ENCODE measurements around the gene RNASE12. TPM values are rescaled to one million over a fixed set of nuclear protein-coding genes. Genes with fewer than 3 reads are reported as not detected.

Gene RNASE12
- total RNA-seq, 6 experiments from 2014 or later, result not detected

DNA sequence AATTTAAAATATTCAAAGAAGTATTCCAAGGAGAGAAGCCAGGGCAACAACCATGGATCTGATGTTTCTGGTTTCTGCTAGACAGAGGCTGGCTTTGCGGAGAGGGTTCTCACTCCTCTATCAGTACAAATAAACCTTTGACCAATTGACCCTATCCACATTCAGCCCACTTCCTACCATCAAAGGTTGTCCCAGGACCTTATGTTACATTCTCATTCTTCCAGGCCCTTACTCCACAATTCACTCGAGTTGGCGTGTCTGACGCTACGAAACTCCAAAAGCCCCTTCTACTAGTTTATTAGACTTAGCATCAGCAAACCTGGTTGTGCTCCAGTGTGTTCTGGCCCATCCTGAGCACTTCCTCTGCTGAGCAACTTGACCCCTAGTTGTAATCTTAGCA lies 24.8 kb upstream of the RNASE12 start:
- Histone ChIP-seq H3K4me1 (peaks cover 0 to 11% (median 0%) of the 10 kb centered on the region in 4 donors), H3K36me3 (no peaks in the 10 kb centered on the region), H3K9me3 (no peaks in the 10 kb centered on the region), H3K4me3 (no peak overlapping the region), H3K27ac (no peak overlapping the region), H3K27me3 (no peaks in the 10 kb centered on the region)
- WGBS (ENCODE audit: insufficient coverage, low coverage, low lambda C conversion rate, missing lambda C conversion rate), result 74% methylated on average over 5 of the region's 5 CpGs
- TF ChIP-seq POLR2A (IDR thresholded peaks at IDR 0.05), result no peak
- TF ChIP-seq, protein P1, sequence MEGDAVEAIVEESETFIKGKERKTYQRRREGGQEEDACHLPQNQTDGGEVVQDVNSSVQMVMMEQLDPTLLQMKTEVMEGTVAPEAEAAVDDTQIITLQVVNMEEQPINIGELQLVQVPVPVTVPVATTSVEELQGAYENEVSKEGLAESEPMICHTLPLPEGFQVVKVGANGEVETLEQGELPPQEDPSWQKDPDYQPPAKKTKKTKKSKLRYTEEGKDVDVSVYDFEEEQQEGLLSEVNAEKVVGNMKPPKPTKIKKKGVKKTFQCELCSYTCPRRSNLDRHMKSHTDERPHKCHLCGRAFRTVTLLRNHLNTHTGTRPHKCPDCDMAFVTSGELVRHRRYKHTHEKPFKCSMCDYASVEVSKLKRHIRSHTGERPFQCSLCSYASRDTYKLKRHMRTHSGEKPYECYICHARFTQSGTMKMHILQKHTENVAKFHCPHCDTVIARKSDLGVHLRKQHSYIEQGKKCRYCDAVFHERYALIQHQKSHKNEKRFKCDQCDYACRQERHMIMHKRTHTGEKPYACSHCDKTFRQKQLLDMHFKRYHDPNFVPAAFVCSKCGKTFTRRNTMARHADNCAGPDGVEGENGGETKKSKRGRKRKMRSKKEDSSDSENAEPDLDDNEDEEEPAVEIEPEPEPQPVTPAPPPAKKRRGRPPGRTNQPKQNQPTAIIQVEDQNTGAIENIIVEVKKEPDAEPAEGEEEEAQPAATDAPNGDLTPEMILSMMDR (IDR thresholded peaks at IDR 0.05), result no peak
- intact Hi-C loops (cut with DNase I), result loop anchor here in 1 of 2 donors (10.0 kb wide), 1 partner anchor 69 kb away; the partner anchor contains the start of genes ANG and RNASE4
- DNase-seq (no peak), ATAC-seq (no peak)

DNA sequence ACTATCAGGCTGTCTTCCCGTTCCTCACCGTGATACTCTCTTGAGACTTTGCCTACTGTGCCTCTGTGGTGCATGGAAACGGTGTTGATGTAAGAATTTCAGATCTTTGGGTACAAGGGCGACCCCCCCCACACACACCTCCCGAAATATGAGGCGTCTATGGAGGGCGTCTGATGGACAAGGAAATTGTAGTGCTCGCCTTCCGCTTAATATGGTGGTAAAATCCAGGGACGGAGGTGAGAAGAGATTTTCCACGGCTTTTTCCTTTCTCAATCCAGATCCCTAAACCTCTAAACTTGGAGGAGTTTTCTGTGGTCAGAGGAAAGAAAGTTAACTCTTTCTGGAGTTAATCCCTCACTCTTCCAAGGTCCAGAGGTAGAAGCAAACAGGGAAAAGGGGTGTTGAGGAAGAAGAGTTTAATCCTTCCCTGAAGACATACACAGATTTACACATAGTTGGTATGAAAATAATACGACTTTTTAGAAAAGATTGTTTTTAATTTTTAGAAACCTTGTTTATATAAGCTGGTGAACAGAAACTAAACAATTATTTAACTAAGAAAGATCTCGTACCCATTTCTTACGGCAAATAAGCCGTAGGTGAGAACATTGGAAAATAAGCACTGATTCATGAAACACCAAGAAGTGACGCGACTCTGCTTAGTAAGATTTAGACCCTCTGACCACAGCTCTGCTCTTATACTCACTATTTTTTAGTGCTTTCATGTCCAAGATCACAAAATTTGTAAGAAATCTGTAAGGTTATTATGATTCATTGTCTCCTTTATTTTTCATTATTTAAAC lies 23.1 kb upstream of the RNASE12 start:
- 31% methylated on average over 17 of the region's 17 CpGs for WGBS (ENCODE audit: insufficient coverage, low coverage, low lambda C conversion rate, missing lambda C conversion rate)
- Histone ChIP-seq H3K27me3 (no peaks in the 10 kb centered on the region), H3K4me1 (peaks cover 0 to 11% (median 0%) of the 10 kb centered on the region in 4 donors), H3K36me3 (no peaks in the 10 kb centered on the region), H3K4me3 (peak overlapping the region; percentile 14 to 36 (median 29)), H3K27ac (peak overlapping the region in 1 of 3 donors; percentile 11), H3K9me3 (no peaks in the 10 kb centered on the region)
- intact Hi-C loops (cut with DNase I), result loop anchor here in 1 of 2 donors (10.0 kb wide), 1 partner anchor 71 kb away; the partner anchor contains the start of genes ANG and RNASE4
- TF ChIP-seq POLR2A (IDR thresholded peaks at IDR 0.05), result no peak
- TF ChIP-seq, protein P1 (IDR thresholded peaks at IDR 0.05), result no peak
- DNase-seq (no peak), ATAC-seq (no peak)

DNA sequence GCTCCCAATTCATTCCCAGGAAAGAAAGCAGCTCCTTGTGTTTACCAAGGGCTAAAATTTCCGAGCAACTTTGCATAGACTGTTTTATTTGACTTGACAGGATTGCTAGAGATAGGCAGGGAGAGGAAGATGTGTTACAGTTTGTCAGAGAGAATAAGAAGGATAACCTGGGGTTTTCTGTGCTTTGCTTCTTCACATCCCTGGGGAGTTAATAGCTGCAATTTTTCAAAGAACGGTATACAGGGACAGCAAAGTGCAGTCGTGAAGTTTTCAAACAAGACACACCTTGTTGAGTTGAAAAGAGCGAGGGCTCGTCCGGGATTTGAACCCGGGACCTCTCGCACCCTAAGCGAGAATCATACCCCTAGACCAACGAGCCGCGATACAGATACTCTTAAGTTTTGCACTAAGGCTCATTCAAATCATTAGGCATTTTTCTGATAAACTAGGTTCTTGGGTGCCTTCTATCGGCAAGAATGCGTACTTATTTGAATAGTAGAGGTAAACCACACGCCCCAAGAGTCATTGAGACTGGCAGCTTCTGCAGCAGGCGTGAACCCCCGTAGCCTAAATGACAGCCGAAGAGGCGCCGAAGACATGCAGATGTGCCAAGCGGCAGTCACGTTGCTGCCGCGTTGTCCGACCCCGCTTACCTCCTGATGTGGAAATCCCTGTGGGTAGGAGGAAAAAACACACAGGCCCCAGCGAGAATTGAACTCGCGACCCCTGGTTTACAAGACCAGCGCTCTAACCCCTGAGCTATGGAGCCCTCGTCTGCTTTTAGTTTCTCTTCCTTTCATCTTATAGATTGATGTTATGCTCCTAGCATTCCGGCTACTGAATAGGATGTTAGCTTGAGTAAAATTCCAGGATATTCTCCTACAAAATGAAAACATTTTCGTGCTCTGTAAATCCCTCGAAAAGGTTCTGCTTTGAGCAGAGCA lies 22.2 kb upstream of the RNASE12 start:
- Histone ChIP-seq H3K27me3 (no peaks in the 10 kb centered on the region), H3K4me1 (peaks cover 0 to 11% (median 0%) of the 10 kb centered on the region in 4 donors), H3K27ac (peak overlapping the region in 2 of 3 donors; percentile 11 to 36), H3K4me3 (peak overlapping the region; percentile 14 to 36 (median 29)), H3K9me3 (no peaks in the 10 kb centered on the region), H3K36me3 (no peaks in the 10 kb centered on the region)
- WGBS (ENCODE audit: insufficient coverage, low coverage, low lambda C conversion rate, missing lambda C conversion rate), result under 1% methylated on average over 27 of the region's 34 CpGs
- DNase-seq (peak; percentile 75 to 82 (median 79)), ATAC-seq (peak; percentile 80 to 87 (median 82))
- TF ChIP-seq, protein P1 (IDR thresholded peaks at IDR 0.05), result peak; percentile 58 to 94 (median 72)
- no peak for TF ChIP-seq POLR2A (IDR thresholded peaks at IDR 0.05)
- intact Hi-C loops (cut with DNase I), result loop anchor here in 1 of 2 donors (10.0 kb wide), 1 partner anchor 71 kb away; the partner anchor contains the start of genes ANG and RNASE4

DNA sequence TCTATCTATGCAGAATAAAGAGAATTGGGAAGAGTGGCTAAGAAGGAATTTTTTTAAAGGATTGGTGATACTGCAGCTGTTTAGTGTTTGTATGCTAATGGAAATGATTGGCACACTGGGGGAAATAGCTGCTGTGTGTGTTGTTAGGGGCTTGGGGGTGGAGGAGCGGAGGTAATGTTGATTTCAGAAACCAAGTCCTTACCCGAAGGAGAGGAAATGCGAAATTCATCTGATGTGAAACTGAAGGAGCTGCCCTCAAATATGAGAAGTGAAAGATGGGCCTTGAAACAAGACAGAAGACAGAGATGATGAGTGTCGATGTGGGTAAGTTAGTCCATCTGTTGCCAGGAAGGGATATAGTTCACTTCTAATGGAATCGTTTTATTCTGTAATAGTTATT lies 21.2 kb upstream of the RNASE12 start:
- ATAC-seq (no peak), DNase-seq (no peak)
- intact Hi-C loops (cut with DNase I), result loop anchor here in 1 of 2 donors (10.0 kb wide), 1 partner anchor 72 kb away; the partner anchor contains the start of genes ANG and RNASE4
- WGBS (ENCODE audit: insufficient coverage, low coverage, low lambda C conversion rate, missing lambda C conversion rate), result 35% methylated on average over 5 of the region's 5 CpGs
- TF ChIP-seq, protein P1 (IDR thresholded peaks at IDR 0.05), result no peak
- TF ChIP-seq POLR2A (IDR thresholded peaks at IDR 0.05), result no peak
- H3K27ac ChIP-seq, result no peak overlapping the region
- no peaks in the 10 kb centered on the region for H3K36me3 ChIP-seq
- no peak overlapping the region for H3K4me3 ChIP-seq
- no peaks in the 10 kb centered on the region for H3K9me3 ChIP-seq
- no peaks in the 10 kb centered on the region for H3K27me3 ChIP-seq
- H3K4me1 ChIP-seq, result peaks cover 0 to 11% (median 0%) of the 10 kb centered on the region in 4 donors
